OCI-LY1 (cell line): Measurements from ENCODE around the gene NDUFS8.

ENCODE experiments used
- H2AFZ ChIP-seq: fragments of 200-600 bp; sonication (generic), shearing (Covaris generic); 2 replicates; pipeline ENCODE4 v1.6.0; 2014; ENCODE audit warnings: antibody characterized with exemption, mild to moderate bottlenecking, low read length
- H3F3A ChIP-seq: fragments of 200-600 bp; sonication (generic), shearing (Covaris generic); 2 replicates; pipeline ENCODE4 v1.6.0; 2014; ENCODE audit warnings: mild to moderate bottlenecking, antibody characterized with exemption, low read length, moderate library complexity; ENCODE audit not compliant: insufficient read depth
- H3K27ac ChIP-seq: fragments of 200-600 bp; sonication (generic); 2 replicates; pipeline ENCODE4 v1.5.1; 2014; ENCODE audit warnings: low read length, mixed run types, mild to moderate bottlenecking, low read depth; ENCODE audit not compliant: poor library complexity, severe bottlenecking
- H3K27me3 ChIP-seq: fragments of 200-600 bp; sonication (generic); 2 replicates; pipeline ENCODE4 v1.6.0; 2014; ENCODE audit warnings: antibody characterized with exemption, mild to moderate bottlenecking, low read length, moderate library complexity; ENCODE audit not compliant: insufficient read depth
- H3K36me3 ChIP-seq: fragments of 200-600 bp; sonication (generic); 2 replicates; pipeline ENCODE4 v1.6.1; 2014; ENCODE audit warnings: mild to moderate bottlenecking, antibody characterized with exemption, low read length, moderate library complexity, mixed read lengths; ENCODE audit not compliant: insufficient read depth
- H3K4me1 ChIP-seq: fragments of 200-600 bp; sonication (generic); 2 replicates; pipeline ENCODE4 v1.5.1; 2014; ENCODE audit warnings: mild to moderate bottlenecking, low read length, moderate library complexity; ENCODE audit not compliant: insufficient read depth, severe bottlenecking
- H3K4me2 ChIP-seq: fragments of 200-600 bp; sonication (generic), shearing (Covaris generic); 2 replicates; pipeline ENCODE4 v1.6.1; 2014; ENCODE audit warnings: low read length
- H3K4me3 ChIP-seq: fragments of 200-600 bp; sonication (generic); 2 replicates; pipeline ENCODE4 v1.5.1; 2014; ENCODE audit warnings: low read length, low read depth, mild to moderate bottlenecking, mixed read lengths; ENCODE audit not compliant: poor library complexity, severe bottlenecking
- H3K79me2 ChIP-seq: fragments of 200-600 bp; shearing (Covaris generic); 2 replicates; pipeline ENCODE4 v1.6.1; 2016; ENCODE audit warnings: mixed run types, low read length, mixed read lengths; ENCODE audit not compliant: insufficient read depth
- H3K9ac ChIP-seq: fragments of 200-600 bp; sonication (generic), shearing (Covaris generic); 2 replicates; pipeline ENCODE4 v1.6.1; 2014; ENCODE audit warnings: mild to moderate bottlenecking, low read length, mixed read lengths
- H3K9me2 ChIP-seq: fragments of 200-600 bp; sonication (generic), shearing (Covaris generic); 2 replicates; pipeline ENCODE4 v1.6.1; 2014; ENCODE audit warnings: low read depth, mild to moderate bottlenecking, low read length, mixed read lengths
- H3K9me3 ChIP-seq: fragments of 200-600 bp; shearing (Covaris generic); 2 replicates; pipeline ENCODE4 v1.6.1; 2014; ENCODE audit warnings: low read length, mixed read lengths
- H4K20me1 ChIP-seq: fragments of 200-600 bp; sonication (generic), shearing (Covaris generic); 2 replicates; pipeline ENCODE4 v1.6.0; 2016; ENCODE audit warnings: mild to moderate bottlenecking, low read length; ENCODE audit not compliant: insufficient read depth
- CTCF ChIP-seq: fragments of 200-600 bp; sonication (generic), shearing (Covaris generic); IDR thresholded peaks from 2 replicates; pipeline ENCODE4 v1.5.1; 2017; ENCODE audit warnings: mild to moderate bottlenecking, antibody characterized with exemption, low read length, moderate library complexity, mixed read lengths
- EZH2 ChIP-seq: fragments of 200-600 bp; sonication (generic), shearing (Covaris generic); IDR thresholded peaks from 2 replicates; pipeline ENCODE4 v1.8.0; 2017; ENCODE audit warnings: borderline replicate concordance, mixed run types, mild to moderate bottlenecking, antibody characterized with exemption, low read length, moderate library complexity, mixed read lengths

The NDUFS8 gene

GRCh38 chr11:68002575-68002937 lies 27.9 kb upstream of the NDUFS8 start:
- H3K4me3 ChIP-seq, result peak overlapping the region; percentile 80
- H3K9ac ChIP-seq, result peak overlapping the region; percentile 76
- peaks cover 5% of the 10 kb centered on the region for H3F3A ChIP-seq
- no peaks in the 10 kb centered on the region for H3K79me2 ChIP-seq
- peaks cover 2% of the 10 kb centered on the region; the same call in 1 of the 2 replicates for H3K36me3 ChIP-seq
- no peaks in the 10 kb centered on the region for H3K27me3 ChIP-seq
- peak overlapping the region; percentile 88 for H3K27ac ChIP-seq
- H3K9me2 ChIP-seq, result no peaks in the 10 kb centered on the region
- H2AFZ ChIP-seq, result no peak overlapping the region
- TF ChIP-seq EZH2, result no peak
- TF ChIP-seq CTCF, result no peak
- peak overlapping the region; percentile 97 for H3K4me2 ChIP-seq
- no peaks in the 10 kb centered on the region for H3K9me3 ChIP-seq
- H4K20me1 ChIP-seq, result no peaks in the 10 kb centered on the region
- peaks cover 31% of the 10 kb centered on the region for H3K4me1 ChIP-seq

- no peaks in the 10 kb centered on the region for H3K79me2 ChIP-seq
- peak overlapping the region; percentile 80 for H3K4me3 ChIP-seq
- peaks cover 5% of the 10 kb centered on the region for H3F3A ChIP-seq
- no peaks in the 10 kb centered on the region for H3K27me3 ChIP-seq
- H3K4me1 ChIP-seq, result peaks cover 32% of the 10 kb centered on the region
- H3K9me3 ChIP-seq, result no peaks in the 10 kb centered on the region
- no peaks in the 10 kb centered on the region for H3K9me2 ChIP-seq
- peak overlapping the region; percentile 88 for H3K27ac ChIP-seq
- no peaks in the 10 kb centered on the region for H3K36me3 ChIP-seq
- TF ChIP-seq CTCF, result no peak
- TF ChIP-seq EZH2, result no peak
- H3K4me2 ChIP-seq, result peak overlapping the region; percentile 97
- no peaks in the 10 kb centered on the region for H4K20me1 ChIP-seq
- H3K9ac ChIP-seq, result peak overlapping the region; percentile 76
- H2AFZ ChIP-seq, result no peak overlapping the region
Measured at GRCh38 chr11:68002938-68003845, 27.3 kb upstream of the NDUFS8 start.

- no peak within 1 kb of the TSS for H2AFZ ChIP-seq
- H3K9me3 ChIP-seq, result no peaks in the 10 kb centered on the region
- no peaks in the 10 kb centered on the region for H3K36me3 ChIP-seq
- H3K27me3 ChIP-seq, result no peaks in the 10 kb centered on the region
- H3K27ac ChIP-seq, result peak within 1 kb of the TSS; percentile 88
- H3K4me3 ChIP-seq, result peak within 1 kb of the TSS; percentile 80
- H3K9me2 ChIP-seq, result no peaks in the 10 kb centered on the region
- peak within 1 kb of the TSS; percentile 76 for H3K9ac ChIP-seq
- peaks cover 35% of the 10 kb centered on the region for H3K4me1 ChIP-seq
- peak within 1 kb of the TSS; percentile 97 for H3K4me2 ChIP-seq
- H3K79me2 ChIP-seq, result no peaks in the 10 kb centered on the region
- no peak for TF ChIP-seq EZH2
- no peak for TF ChIP-seq CTCF
- H4K20me1 ChIP-seq, result no peaks in the 10 kb centered on the region
- H3F3A ChIP-seq, result peaks cover 5% of the 10 kb centered on the region
Measured at GRCh38 chr11:68003846-68004550, 26.5 kb upstream of the NDUFS8 start, which contains the start of gene UNC93B1. Gene UNC93B1, minus strand, starts transcription at chr11:68004097. Its CDS starts 54 bp downstream, at chr11:68004043.
